ENCODE data around the gene RELL2. TPM values are rescaled to one million over a fixed set of nuclear protein-coding genes. Genes with fewer than 3 reads are reported as not detected.

RELL2 gene, protein sequence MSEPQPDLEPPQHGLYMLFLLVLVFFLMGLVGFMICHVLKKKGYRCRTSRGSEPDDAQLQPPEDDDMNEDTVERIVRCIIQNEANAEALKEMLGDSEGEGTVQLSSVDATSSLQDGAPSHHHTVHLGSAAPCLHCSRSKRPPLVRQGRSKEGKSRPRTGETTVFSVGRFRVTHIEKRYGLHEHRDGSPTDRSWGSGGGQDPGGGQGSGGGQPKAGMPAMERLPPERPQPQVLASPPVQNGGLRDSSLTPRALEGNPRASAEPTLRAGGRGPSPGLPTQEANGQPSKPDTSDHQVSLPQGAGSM
- total RNA-seq (2021) = 19.3 to 23.8 TPM (median 21.4 TPM) in 3 replicates
- Bru-seq, nascent RNA = percentile 59 among the genes with signal in this experiment
- long read RNA-seq, experiment 1, transcript RELL2-204 (6 exons, 2,461 nt) = minor isoform, 6 of 124 reads
- long read RNA-seq, experiment 1, transcript RELL2-202 (8 exons, 2,154 nt) = minor isoform, 34 of 124 reads
- long read RNA-seq, experiment 1, transcript RELL2-201 (7 exons, 2,520 nt) = major isoform, 42 of 124 reads
- long read RNA-seq, experiment 1, partial matches to known transcripts = 16 of 124 reads
- long read RNA-seq, experiment 1, other reads (novel, unspliced or antisense) = 26 of 124 reads
- long read RNA-seq, experiment 2, transcript RELL2-201 (7 exons, 2,520 nt) = major isoform, 6 of 21 reads
- long read RNA-seq, experiment 2, partial matches to known transcripts = 0 of 21 reads
- long read RNA-seq, experiment 2, other reads (novel, unspliced or antisense) = 11 of 21 reads
- long read RNA-seq, experiment 3, transcript RELL2-202 (8 exons, 2,154 nt) = major isoform, 5 of 10 reads
- long read RNA-seq, experiment 3, partial matches to known transcripts = 0 of 10 reads
- long read RNA-seq, experiment 3, other reads (novel, unspliced or antisense) = 5 of 10 reads

DNA sequence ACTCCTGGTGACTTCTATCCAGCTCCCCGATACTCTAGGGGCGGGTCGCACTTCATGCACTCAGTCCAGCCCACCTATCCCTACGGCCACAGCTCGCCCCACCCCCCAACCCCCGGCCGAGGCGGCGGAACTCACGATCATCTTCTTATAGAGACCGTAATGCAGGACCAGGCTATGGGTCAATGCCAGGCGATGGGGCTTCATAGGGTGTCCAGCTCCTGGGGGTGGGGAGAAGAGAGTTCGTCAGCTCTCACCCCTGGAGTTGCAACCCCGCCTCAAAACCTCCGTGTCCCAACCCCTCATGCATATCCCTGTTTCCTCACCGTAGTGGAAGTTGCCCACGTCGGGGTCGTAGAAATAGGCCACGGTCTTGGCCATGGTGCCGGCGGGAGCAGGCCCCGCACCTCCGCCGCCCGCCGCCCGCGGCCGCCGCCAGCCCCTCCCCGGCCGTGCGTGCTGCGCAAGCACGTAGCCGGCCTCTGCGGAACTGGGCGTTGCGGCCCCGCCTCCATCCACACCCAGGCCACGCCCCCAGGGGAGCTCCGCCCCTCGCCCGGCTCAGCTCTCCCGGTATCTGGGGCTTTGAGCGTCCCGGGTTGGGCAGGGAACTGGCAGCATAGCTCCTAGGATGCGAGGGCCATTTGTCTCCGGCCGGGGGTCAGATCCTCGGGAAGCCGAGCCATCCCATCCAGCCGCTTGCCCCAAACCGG is at the start of gene RELL2, which contains the start of gene HDAC3:
TSS of gene RELL2 (plus strand) at position 585 of the 710 bp plus-strand sequence. CDS start 1,229 bp downstream, outside the sequence.
TSS of gene HDAC3 (minus strand) at position 437 of the 710 bp plus-strand sequence. CDS start at position 378, 59 bp downstream.
- ChIA-PET POLR2A (interaction anchor here (0.6 to 3.3 kb wide), 12 partner anchors 13 to 287 kb away, joined by 3 to 36 read pairs (median 4); partner anchors contain the start of genes ARAP3, DIAPH1, FCHSD1 and PCDHGB1), CTCF (interaction anchor here (0.5 to 3.9 kb wide), 29 partner anchors 10 to 454 kb away, joined by 3 to 106 read pairs (median 7); partner anchors contain the start of genes ARAP3, DELE1, DIAPH1 and FCHSD1)
- Mint-ChIP-seq H3K36me3 (peaks cover 10% of the 10 kb centered on the region), H3K27ac (peak within 1 kb of the TSS; percentile 90), H3K4me1 (peaks cover 22% of the 10 kb centered on the region), H3K27me3 (ENCODE audit: low read depth) (no peaks in the 10 kb centered on the region), H3K4me3 (peak within 1 kb of the TSS; percentile 90), H3K9me3 (no peaks in the 10 kb centered on the region)
- peak; percentile 82 for ATAC-seq
- peak; percentile 97 for DNase-seq (ENCODE audit: low spot score)
- TF ChIP-seq ZNF396 (CRISPR knock-in tag; IDR thresholded peaks at IDR 0.05; ENCODE audit: borderline replicate concordance) (no peak), NFYB (CRISPR knock-in tag; conservative IDR thresholded peaks at IDR 0.05; ENCODE audit: low read depth) (no peak), NFATC4 (CRISPR knock-in tag; IDR thresholded peaks at IDR 0.05) (no peak), ZBTB21 (CRISPR knock-in tag; IDR thresholded peaks at IDR 0.05; ENCODE audit: borderline replicate concordance) (no peak), TP53 (CRISPR knock-in tag; IDR thresholded peaks at IDR 0.05) (no peak), SP1 (CRISPR knock-in tag; conservative IDR thresholded peaks at IDR 0.05) (peak; percentile 98), ESRRA (CRISPR knock-in tag; IDR thresholded peaks at IDR 0.05; ENCODE audit: borderline replicate concordance) (no peak), ZNF232 (CRISPR knock-in tag; IDR thresholded peaks at IDR 0.05) (peak; percentile 44; the same call in 1 of the 2 replicates), ATF1 (CRISPR knock-in tag; IDR thresholded peaks at IDR 0.05) (no peak), EMX1 (CRISPR knock-in tag; IDR thresholded peaks at IDR 0.05) (no peak), ZNF671 (CRISPR knock-in tag; IDR thresholded peaks at IDR 0.05) (no peak), ETV6 (CRISPR knock-in tag; IDR thresholded peaks at IDR 0.05) (no peak; the same call in 1 of the 2 replicates), RELA (CRISPR knock-in tag; IDR thresholded peaks at IDR 0.05; ENCODE audit: borderline replicate concordance) (no peak)
- TF ChIP-seq, protein P1, sequence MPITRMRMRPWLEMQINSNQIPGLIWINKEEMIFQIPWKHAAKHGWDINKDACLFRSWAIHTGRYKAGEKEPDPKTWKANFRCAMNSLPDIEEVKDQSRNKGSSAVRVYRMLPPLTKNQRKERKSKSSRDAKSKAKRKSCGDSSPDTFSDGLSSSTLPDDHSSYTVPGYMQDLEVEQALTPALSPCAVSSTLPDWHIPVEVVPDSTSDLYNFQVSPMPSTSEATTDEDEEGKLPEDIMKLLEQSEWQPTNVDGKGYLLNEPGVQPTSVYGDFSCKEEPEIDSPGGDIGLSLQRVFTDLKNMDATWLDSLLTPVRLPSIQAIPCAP (CRISPR knock-in tag; IDR thresholded peaks at IDR 0.05) = peak; percentile 76; the same call in 1 of the 2 replicates
- TF ChIP-seq, protein P2, sequence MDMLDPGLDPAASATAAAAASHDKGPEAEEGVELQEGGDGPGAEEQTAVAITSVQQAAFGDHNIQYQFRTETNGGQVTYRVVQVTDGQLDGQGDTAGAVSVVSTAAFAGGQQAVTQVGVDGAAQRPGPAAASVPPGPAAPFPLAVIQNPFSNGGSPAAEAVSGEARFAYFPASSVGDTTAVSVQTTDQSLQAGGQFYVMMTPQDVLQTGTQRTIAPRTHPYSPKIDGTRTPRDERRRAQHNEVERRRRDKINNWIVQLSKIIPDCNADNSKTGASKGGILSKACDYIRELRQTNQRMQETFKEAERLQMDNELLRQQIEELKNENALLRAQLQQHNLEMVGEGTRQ (CRISPR knock-in tag; IDR thresholded peaks at IDR 0.05) = 0 out of 2 replicates have a peak, but pooled peaks have one; percentile 12
- TF ChIP-seq, protein P3, sequence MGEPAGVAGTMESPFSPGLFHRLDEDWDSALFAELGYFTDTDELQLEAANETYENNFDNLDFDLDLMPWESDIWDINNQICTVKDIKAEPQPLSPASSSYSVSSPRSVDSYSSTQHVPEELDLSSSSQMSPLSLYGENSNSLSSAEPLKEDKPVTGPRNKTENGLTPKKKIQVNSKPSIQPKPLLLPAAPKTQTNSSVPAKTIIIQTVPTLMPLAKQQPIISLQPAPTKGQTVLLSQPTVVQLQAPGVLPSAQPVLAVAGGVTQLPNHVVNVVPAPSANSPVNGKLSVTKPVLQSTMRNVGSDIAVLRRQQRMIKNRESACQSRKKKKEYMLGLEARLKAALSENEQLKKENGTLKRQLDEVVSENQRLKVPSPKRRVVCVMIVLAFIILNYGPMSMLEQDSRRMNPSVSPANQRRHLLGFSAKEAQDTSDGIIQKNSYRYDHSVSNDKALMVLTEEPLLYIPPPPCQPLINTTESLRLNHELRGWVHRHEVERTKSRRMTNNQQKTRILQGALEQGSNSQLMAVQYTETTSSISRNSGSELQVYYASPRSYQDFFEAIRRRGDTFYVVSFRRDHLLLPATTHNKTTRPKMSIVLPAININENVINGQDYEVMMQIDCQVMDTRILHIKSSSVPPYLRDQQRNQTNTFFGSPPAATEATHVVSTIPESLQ (CRISPR knock-in tag; IDR thresholded peaks at IDR 0.05) = no peak
- TF ChIP-seq, protein P4, sequence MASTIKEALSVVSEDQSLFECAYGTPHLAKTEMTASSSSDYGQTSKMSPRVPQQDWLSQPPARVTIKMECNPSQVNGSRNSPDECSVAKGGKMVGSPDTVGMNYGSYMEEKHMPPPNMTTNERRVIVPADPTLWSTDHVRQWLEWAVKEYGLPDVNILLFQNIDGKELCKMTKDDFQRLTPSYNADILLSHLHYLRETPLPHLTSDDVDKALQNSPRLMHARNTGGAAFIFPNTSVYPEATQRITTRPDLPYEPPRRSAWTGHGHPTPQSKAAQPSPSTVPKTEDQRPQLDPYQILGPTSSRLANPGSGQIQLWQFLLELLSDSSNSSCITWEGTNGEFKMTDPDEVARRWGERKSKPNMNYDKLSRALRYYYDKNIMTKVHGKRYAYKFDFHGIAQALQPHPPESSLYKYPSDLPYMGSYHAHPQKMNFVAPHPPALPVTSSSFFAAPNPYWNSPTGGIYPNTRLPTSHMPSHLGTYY (CRISPR knock-in tag; IDR thresholded peaks at IDR 0.05) = no peak
- TF ChIP-seq, protein P5, sequence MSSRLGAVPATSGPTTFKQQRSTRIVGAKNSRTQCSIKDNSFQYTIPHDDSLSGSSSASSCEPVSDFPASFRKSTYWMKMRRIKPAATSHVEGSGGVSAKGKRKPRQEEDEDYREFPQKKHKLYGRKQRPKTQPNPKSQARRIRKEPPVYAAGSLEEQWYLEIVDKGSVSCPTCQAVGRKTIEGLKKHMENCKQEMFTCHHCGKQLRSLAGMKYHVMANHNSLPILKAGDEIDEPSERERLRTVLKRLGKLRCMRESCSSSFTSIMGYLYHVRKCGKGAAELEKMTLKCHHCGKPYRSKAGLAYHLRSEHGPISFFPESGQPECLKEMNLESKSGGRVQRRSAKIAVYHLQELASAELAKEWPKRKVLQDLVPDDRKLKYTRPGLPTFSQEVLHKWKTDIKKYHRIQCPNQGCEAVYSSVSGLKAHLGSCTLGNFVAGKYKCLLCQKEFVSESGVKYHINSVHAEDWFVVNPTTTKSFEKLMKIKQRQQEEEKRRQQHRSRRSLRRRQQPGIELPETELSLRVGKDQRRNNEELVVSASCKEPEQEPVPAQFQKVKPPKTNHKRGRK (CRISPR knock-in tag; IDR thresholded peaks at IDR 0.05; ENCODE audit: borderline replicate concordance) = no peak
- TF ChIP-seq, protein P6, sequence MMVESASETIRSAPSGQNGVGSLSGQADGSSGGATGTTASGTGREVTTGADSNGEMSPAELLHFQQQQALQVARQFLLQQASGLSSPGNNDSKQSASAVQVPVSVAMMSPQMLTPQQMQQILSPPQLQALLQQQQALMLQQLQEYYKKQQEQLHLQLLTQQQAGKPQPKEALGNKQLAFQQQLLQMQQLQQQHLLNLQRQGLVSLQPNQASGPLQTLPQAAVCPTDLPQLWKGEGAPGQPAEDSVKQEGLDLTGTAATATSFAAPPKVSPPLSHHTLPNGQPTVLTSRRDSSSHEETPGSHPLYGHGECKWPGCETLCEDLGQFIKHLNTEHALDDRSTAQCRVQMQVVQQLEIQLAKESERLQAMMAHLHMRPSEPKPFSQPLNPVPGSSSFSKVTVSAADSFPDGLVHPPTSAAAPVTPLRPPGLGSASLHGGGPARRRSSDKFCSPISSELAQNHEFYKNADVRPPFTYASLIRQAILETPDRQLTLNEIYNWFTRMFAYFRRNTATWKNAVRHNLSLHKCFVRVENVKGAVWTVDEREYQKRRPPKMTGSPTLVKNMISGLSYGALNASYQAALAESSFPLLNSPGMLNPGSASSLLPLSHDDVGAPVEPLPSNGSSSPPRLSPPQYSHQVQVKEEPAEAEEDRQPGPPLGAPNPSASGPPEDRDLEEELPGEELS (CRISPR knock-in tag; IDR thresholded peaks at IDR 0.05) = peak; percentile 40; the same call in 1 of the 2 replicates
- TF ChIP-seq, protein P7, sequence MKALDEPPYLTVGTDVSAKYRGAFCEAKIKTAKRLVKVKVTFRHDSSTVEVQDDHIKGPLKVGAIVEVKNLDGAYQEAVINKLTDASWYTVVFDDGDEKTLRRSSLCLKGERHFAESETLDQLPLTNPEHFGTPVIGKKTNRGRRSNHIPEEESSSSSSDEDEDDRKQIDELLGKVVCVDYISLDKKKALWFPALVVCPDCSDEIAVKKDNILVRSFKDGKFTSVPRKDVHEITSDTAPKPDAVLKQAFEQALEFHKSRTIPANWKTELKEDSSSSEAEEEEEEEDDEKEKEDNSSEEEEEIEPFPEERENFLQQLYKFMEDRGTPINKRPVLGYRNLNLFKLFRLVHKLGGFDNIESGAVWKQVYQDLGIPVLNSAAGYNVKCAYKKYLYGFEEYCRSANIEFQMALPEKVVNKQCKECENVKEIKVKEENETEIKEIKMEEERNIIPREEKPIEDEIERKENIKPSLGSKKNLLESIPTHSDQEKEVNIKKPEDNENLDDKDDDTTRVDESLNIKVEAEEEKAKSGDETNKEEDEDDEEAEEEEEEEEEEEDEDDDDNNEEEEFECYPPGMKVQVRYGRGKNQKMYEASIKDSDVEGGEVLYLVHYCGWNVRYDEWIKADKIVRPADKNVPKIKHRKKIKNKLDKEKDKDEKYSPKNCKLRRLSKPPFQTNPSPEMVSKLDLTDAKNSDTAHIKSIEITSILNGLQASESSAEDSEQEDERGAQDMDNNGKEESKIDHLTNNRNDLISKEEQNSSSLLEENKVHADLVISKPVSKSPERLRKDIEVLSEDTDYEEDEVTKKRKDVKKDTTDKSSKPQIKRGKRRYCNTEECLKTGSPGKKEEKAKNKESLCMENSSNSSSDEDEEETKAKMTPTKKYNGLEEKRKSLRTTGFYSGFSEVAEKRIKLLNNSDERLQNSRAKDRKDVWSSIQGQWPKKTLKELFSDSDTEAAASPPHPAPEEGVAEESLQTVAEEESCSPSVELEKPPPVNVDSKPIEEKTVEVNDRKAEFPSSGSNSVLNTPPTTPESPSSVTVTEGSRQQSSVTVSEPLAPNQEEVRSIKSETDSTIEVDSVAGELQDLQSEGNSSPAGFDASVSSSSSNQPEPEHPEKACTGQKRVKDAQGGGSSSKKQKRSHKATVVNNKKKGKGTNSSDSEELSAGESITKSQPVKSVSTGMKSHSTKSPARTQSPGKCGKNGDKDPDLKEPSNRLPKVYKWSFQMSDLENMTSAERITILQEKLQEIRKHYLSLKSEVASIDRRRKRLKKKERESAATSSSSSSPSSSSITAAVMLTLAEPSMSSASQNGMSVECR (CRISPR knock-in tag; IDR thresholded peaks at IDR 0.05; ENCODE audit: borderline replicate concordance) = 0 out of 2 replicates have a peak, but pooled peaks have one; percentile 71

Data from WTC11 (cell line).